ENCODE results near the gene TTC23.

Gene TTC23

DNA sequence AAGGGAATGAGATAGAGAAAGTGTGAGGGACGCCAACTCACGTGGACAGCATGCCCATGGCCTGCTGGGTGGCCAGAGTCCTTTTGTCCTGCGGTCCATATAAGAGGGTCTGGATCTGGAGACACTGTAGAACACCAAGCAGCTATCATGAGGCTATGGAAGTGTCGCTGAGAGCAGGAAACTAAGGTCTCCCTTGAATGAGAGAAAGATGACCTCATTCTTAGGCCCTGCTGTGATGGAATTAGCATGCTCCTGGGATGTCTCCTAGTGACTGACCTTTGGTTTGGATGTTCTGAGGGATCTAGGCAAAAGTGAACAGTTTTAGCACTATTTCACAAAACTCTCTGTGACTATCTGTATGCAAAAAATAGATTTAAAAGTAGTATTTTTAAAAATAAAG is 110.1 kb downstream of the TTC23 start:
- DNase-seq (ENCODE audit: low spot score) (no peak), FAIRE-seq (no peak)

- FAIRE-seq (no peak), DNase-seq (ENCODE audit: low spot score) (no peak)
These were observed 110.8 kb downstream of the TTC23 start for GRCh38 chr15:99138491-99138982.

DNA sequence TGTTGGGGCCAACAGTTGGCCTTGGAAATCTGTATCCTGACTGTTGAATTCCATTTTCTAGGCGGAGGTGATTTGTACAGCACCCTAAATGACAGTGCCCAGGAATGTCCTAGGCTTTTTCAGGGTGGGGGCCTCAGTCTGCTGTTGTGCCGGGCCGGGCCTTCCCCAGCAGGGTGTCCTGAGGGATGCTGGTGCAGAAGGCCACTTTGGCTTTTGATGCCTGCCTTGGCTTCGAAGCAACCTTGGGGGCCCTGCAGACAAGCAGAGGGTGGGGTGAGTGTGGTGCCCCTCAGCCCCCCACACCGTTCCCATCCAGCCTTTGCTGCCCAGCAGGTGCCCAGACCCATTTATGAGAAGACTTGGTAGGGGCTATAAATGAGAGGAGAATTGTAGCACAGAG is 111.5 kb downstream of the TTC23 start:
- no peak for FAIRE-seq
- no peak for DNase-seq (ENCODE audit: low spot score)

GRCh38 chr15:99137111-99137546 is 112.3 kb downstream of the TTC23 start:
- FAIRE-seq, result no peak

DNA sequence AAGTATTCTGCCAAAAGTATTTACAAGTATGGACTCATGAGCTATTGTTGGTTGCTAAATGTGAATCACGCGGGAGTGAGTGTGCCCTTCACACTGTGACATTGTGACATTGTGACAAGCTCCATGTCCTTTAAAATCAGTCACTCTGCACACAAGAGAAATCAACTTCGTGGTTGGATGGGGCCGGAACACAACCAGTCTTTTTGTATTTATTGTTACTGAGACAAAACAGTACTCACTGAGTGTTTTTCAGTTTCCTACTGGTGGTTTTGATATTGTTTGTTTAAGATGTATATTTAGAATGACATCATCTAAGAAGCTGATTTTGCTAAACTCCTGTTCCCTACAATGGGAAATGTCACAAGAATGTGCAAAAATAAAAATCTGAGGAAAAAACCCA is 114.2 kb downstream of the TTC23 start:
- FAIRE-seq (no peak), DNase-seq (ENCODE audit: low spot score) (no peak)

More at GRCh38 chr15:99137111-99137546, 112.3 kb downstream of the TTC23 start:
- DNase-seq (ENCODE audit: low spot score), result no peak

DNA sequence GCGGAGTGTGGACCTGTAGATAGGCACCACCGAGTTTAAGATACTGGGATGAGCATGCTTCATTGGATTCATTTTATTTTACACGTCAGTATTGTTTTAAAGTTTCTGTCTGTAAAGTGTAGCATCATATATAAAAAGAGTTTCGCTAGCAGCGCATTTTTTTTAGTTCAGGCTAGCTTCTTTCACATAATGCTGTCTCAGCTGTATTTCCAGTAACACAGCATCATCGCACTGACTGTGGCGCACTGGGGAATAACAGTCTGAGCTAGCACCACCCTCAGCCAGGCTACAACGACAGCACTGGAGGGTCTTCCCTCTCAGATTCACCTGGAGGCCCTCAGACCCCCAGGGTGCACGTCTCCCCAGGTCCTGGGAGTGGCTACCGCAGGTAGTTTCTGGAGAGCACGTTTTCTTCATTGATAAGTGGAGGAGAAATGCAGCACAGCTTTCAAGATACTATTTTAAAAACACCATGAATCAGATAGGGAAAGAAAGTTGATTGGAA is 115.0 kb downstream of the TTC23 start:
- DNase-seq (ENCODE audit: low spot score) (no peak), FAIRE-seq (no peak)

DNA sequence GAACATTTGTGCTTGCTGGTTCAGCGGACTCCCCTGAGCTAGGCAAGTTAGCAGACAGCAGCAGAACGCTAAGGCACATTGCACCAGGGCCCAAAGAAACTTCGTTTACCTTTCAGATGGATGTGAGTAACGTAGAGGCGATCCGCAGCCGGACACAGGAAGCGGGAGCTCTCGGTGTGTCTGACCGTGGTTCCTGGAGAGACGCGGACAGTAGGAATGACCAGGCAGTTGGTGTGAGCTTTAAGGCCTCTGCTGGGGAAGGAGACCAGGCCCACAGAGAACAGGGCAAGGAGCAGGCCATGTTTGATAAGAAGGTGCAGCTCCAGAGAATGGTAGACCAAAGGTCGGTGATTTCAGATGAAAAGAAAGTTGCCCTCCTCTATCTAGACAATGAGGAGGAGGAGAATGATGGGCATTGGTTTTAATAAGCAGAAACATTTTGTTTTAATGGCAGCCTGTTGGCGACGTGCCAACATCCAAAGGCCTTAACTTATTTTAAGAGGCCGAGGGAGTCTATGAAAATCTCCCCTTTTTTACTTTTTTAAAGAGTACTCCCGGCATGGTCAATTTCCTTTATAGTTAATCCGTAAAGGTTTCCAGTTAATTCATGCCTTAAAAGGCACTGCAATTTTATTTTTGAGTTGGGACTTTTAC is 116.6 kb downstream of the TTC23 start:
- FAIRE-seq (no peak), DNase-seq (ENCODE audit: low spot score) (no peak)

DNA sequence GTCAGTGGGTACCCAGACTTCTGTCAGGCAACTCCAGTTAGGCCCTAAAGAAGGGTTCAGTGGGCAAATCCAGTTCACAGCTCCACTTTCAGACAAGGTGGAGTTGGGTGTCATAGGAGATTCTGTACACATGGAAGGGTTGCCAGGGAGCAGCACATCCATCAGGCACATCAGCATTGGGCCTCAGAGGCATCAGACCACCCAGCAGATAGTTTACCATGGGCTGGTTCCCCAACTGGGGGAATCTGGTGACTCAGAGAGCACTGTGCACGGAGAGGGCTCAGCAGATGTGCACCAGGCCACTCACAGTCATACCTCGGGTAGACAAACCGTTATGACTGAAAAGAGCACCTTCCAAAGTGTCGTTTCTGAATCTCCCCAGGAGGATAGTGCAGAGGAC is 117.3 kb downstream of the TTC23 start:
- DNase-seq (ENCODE audit: low spot score) (no peak), FAIRE-seq (no peak)

DNA sequence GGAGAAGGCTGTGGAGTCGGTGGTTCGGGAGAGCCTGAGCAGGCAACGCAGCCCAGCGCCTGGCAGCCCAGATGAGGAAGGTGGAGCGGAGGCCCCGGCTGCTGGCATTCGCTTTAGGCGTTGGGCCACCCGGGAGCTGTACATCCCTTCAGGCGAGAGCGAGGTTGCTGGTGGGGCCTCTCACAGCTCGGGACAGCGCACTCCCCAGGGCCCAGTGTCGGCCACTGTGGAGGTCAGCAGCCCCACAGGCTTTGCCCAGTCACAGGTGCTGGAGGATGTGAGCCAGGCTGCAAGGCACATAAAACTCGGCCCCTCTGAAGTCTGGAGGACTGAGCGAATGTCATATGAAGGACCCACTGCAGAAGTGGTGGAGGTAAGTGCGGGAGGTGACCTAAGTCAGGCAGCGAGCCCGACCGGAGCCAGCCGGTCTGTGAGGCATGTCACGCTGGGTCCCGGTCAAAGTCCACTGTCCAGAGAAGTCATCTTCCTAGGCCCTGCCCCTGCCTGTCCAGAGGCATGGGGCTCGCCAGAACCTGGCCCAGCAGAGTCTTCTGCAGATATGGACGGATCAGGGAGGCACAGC is 117.8 kb downstream of the TTC23 start:
- DNase-seq (ENCODE audit: low spot score) (no peak), FAIRE-seq (no peak)

GRCh38 chr15:99130765-99131440 is 118.5 kb downstream of the TTC23 start:
- no peak for DNase-seq (ENCODE audit: low spot score)
- no peak for FAIRE-seq

GRCh38 chr15:99130314-99130713 is 119.1 kb downstream of the TTC23 start:
- no peak for FAIRE-seq

GRCh38 chr15:99129644-99130043 is 119.7 kb downstream of the TTC23 start:
- no peak for FAIRE-seq
- no peak for DNase-seq (ENCODE audit: low spot score)

More at GRCh38 chr15:99130314-99130713, 119.1 kb downstream of the TTC23 start:
- DNase-seq (ENCODE audit: low spot score), result peak; percentile 32

- FAIRE-seq (no peak), DNase-seq (ENCODE audit: low spot score) (no peak)
These were observed 121.0 kb downstream of the TTC23 start for GRCh38 chr15:99128411-99128810.

DNA sequence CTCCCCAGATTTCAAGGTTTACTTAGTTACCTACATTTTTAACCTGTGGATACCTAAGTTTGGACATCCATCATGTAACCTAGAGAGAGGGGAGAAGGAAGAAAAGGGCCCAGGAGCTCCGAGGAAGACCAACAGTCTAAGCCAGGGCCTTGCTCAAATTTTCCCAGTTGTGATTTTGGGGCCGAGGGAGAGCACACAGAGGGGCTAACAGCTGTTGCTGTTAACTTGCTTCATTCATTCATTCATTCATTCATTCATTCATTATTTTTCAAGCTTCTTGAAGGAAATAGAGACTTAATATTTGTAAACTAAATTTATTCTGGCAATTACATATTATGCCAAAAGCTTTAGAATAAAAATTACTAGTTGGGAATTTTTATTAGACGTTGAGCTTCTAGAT is 121.6 kb downstream of the TTC23 start:
- FAIRE-seq (no peak), DNase-seq (ENCODE audit: low spot score) (no peak)

- FAIRE-seq (no peak), DNase-seq (ENCODE audit: low spot score) (no peak)
These were observed 122.5 kb downstream of the TTC23 start for GRCh38 chr15:99126930-99127329.

- DNase-seq (ENCODE audit: low spot score) (no peak), FAIRE-seq (no peak)
These were observed 123.2 kb downstream of the TTC23 start for GRCh38 chr15:99126131-99126588.

GRCh38 chr15:99125061-99125891 is 124.1 kb downstream of the TTC23 start:
- no peak for DNase-seq (ENCODE audit: low spot score)
- no peak for FAIRE-seq

DNA sequence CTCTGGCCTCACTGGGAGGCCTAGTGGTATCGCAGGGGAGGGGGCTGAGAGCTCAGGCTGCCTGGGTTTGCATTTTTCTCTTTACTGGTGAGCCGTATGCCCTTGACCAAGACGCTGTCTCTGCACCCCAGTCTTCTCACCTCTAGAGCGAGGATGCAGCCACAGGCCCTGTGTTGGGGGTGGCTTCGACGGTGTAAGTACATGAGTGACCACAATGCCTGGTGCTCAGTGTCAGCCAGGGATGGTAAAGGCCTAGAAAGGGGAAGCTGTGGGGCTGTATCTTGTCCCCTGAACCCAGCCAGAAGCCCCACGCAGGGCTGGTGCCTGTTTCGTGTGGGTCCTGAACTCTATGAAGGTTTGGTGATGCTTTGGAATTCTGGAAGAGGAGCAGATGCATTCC is 124.7 kb downstream of the TTC23 start:
- no peak for DNase-seq (ENCODE audit: low spot score)
- no peak for FAIRE-seq

- DNase-seq (ENCODE audit: low spot score) (peak; percentile 97), FAIRE-seq (peak; percentile 96)
These were observed 125.5 kb downstream of the TTC23 start for GRCh38 chr15:99123713-99124451.

DNA sequence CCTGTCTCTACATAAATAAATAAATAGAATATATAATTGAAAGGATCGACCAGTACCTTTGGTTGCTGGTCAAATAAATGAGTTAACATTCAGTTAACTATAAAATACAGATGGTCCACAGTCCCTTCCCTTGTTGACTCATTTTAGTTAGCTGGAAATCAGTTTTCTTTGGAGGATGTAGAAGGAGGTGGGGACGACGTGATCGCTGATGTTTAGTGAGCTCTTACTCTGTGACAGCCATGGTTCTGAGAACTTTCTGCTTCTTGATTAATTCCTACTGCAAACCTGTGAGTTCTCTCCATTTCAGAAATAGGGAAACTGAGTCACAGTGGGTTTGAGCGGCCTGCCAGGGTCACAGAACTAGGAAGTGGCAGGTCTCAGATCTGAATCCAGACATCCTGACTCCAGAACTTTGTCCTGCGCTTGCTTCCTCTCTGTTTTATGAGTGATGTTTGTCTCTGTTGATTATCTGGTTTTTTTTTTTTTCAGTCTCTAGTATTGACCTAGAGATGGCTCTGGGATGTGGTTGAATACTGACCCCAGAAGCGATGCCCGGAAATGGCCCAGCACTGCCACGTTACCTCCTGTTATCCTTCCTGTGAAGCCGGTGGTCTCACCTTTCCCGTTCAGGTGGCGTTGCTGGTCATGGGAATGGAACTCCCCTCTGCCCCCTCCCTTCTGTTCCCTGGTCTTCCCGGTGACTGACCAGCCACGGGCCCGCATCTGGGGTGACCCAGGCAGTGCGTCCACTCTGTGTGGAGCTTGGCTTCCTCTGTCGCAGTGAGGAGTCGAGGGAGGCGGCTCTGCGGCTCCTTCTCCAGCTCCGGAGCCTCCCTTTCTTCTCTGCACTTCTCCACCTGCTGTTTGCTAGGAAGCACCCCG is 126.3 kb downstream of the TTC23 start:
- DNase-seq (ENCODE audit: low spot score) (no peak), FAIRE-seq (no peak)

Measured in RCC 7860 (cell line).